ENCODE measurements around the gene NSMF. TPM values are rescaled to one million over a fixed set of nuclear protein-coding genes. Genes with fewer than 3 reads are reported as not detected.
A peak's percentile ranks its signal among the peaks of the same experiment; 100 is the strongest.

Gene NSMF
- total RNA-seq, 2 experiments from 2014 or later, result 29.9 to 31.6 TPM

DNA sequence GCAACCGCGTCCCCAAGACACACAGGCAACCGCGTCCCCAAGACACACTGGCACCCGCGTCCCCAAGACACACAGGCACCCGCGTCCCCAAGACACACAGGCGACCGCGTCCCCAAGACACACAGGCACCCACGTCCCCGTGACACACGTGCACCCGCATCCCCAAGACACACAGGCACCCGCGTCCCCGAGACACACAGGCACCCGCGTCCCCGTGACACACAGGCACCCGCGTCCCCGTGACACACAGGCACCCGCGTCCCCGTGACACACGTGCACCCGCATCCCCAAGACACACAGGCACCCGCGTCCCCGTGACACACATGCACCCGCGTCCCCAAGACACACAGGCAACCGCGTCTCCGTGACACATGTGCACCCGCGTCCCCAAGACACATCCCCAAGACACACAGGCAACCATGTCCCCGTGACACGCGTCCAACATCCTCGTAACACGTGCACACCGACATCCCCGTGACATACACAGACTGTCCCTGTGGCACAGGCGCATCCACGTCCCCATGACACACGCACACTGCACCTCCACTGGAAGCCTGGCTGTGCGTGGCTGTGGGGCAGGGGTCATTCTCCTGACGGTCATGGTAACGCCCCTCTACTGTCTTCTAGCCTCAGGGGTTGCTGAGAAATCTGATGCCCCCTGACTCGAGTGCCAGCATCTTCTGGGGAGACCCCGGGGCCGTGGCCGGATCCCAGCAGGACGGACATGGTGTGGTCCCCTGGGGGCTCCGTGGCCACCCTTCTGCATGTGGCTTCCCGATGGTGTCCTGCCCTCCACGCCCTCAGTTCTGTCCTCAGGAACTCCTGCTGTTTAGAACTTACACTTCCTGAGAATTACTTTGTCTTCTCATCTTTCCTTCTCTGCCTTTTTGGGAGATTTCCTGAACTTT lies 60.3 kb downstream of the NSMF start:
- DNase-seq, result no peak
- Mint-ChIP-seq H3K4me1 (ENCODE audit: low read depth) (peaks cover 27% of the 10 kb centered on the region), H3K9me3 (no peaks in the 10 kb centered on the region), H3K36me3 (peaks cover 3% of the 10 kb centered on the region), H3K4me3 (no peak overlapping the region), H3K27ac (no peak overlapping the region), H3K27me3 (peaks cover 3% of the 10 kb centered on the region)
- ChIA-PET POLR2A (no interaction called here), CTCF (no interaction called here)
- intact Hi-C loops (cut with micrococcal nuclease), result no loop called here

DNA sequence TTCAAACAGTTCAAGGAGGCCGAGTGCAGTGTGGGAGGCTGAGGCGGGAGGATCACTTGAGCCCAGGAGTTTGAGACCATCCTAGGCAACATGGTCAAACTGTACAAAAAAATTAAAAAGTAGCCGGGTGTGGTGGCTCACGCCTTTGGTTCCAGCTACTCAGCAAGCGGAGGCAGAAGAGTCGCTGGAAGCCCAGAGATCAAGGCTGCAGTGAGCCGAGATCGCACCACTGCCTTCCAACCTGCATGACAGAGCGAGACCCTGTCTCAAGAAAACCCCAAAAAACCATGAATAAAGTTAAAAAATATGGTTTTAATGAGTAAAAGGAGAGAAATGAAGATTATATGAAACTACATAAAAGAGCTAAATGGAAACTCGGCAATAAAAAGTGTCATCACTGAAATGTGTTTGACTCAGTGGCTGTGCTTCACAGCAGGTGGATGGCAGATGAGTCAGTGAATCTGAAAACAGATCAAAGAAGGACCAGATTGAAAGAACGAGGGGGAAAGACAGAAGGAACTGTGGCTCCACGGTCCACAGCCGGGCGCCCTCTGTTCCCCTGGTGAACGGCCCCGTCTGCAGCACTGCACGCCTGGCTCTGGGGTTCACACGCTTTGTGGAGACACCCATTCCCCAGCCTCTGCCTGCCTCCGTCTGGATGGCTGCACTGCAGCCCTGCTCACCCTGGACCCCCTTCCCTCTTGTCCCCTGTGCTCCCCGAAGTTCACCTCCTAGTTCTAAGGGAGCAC lies 61.3 kb downstream of the NSMF start:
- intact Hi-C loops (cut with micrococcal nuclease), result no loop called here
- H3K4me3 Mint-ChIP-seq, result peak overlapping the region; percentile 33
- DNase-seq, result peak; percentile 76
- H3K27ac Mint-ChIP-seq, result peak overlapping the region; percentile 67
- H3K36me3 Mint-ChIP-seq, result peaks cover 3% of the 10 kb centered on the region
- CTCF ChIA-PET, result interaction anchor here (0.9 to 1.2 kb wide), 2 partner anchors 25 to 96 kb away, joined by 4 to 10 read pairs; partner anchors contain the start of genes EXD3, NOXA1 and NRARP
- POLR2A ChIA-PET, result interaction anchor here (1.0 to 1.2 kb wide), 2 partner anchors 25 to 96 kb away, joined by 3 read pairs; partner anchors contain the start of genes EXD3, NOXA1 and NRARP
- H3K4me1 Mint-ChIP-seq (ENCODE audit: low read depth), result peaks cover 27% of the 10 kb centered on the region
- no peaks in the 10 kb centered on the region for H3K9me3 Mint-ChIP-seq
- peaks cover 3% of the 10 kb centered on the region for H3K27me3 Mint-ChIP-seq

Small RNA genes lying within 50 kb of the gene (microRNA-seq; reads per million reads assigned to microRNA genes)
- 2.4 reads per million for gene MIR7114 (ENCODE audit: borderline microRNAs expressed, borderline number of aligned reads, borderline replicate concordance)

Other genes with a start within 250 kb of the NSMF start
- 1 to 10 TPM; 3.4 to 4.4 TPM for gene RNF208, start 237.1 kb downstream of the NSMF start, total RNA-seq
- gene CYSRT1, start 234.2 kb downstream of the NSMF start, total RNA-seq, result under 1 TPM; 0.21 to 0.70 TPM
- not detected for gene RNF224, start 231.8 kb downstream of the NSMF start, total RNA-seq
- not detected for gene SLC34A3, start 228.4 kb downstream of the NSMF start, total RNA-seq
- 100 to 1,000 TPM; 320 to 325 TPM for gene TUBB4B, start 218.0 kb downstream of the NSMF start, total RNA-seq
- gene STPG3, start 208.0 kb downstream of the NSMF start, total RNA-seq, result not detected
- gene NELFB, start 204.0 kb downstream of the NSMF start, total RNA-seq, result 10 to 100 TPM; 57.2 to 57.9 TPM
- 1 to 10 TPM; 6.6 to 6.8 TPM for gene TOR4A, start 181.6 kb downstream of the NSMF start, total RNA-seq
- 1 to 10 TPM in 1 of 2 experiments, under 1 TPM in 1; 0.82 to 1.1 TPM for gene NRARP, start 157.1 kb downstream of the NSMF start, total RNA-seq
- gene EXD3, start 36.2 kb downstream of the NSMF start, total RNA-seq, result 10 to 100 TPM; 13.5 to 13.6 TPM
- gene NOXA1, start 35.9 kb downstream of the NSMF start, total RNA-seq, result 1 to 10 TPM; 1.1 TPM
- not detected for gene ENTPD8, start 18.0 kb downstream of the NSMF start, total RNA-seq
- 1 to 10 TPM; 3.1 to 4.0 TPM for gene PNPLA7, start 91.1 kb upstream of the NSMF start, total RNA-seq
- 10 to 100 TPM; 48.0 to 48.8 TPM for gene MRPL41, start 92.5 kb upstream of the NSMF start, total RNA-seq
- gene DPH7, start 119.6 kb upstream of the NSMF start, total RNA-seq, result 10 to 100 TPM; 26.6 to 30.3 TPM
- gene ZMYND19, start 131.2 kb upstream of the NSMF start, total RNA-seq, result 10 to 100 TPM; 39.7 to 42.6 TPM
- gene ARRDC1, start 146.4 kb upstream of the NSMF start, total RNA-seq, result 10 to 100 TPM; 38.2 to 40.5 TPM
- gene EHMT1, start 159.7 kb upstream of the NSMF start, total RNA-seq, result 10 to 100 TPM; 66.0 to 70.8 TPM